GM21526 (cell line): Measurements from ENCODE around the gene MSL2.
"Not testable (repeated sequence)": the region's sequence is repeated elsewhere in the genome, so short reads cannot be mapped to it uniquely, and the experiment has no call there.

Experiments
- ATAC-seq: cut with Tn5 transposase; IDR thresholded peaks from one replicate; pipeline ENCODE4 v1.9.1; 2021; ENCODE audit warnings: moderate library complexity; ENCODE audit not compliant: unreplicated experiment, low FRiP score

The MSL2 gene

GRCh38 chr3:136149667-136150066 lies 46.5 kb downstream of the MSL2 start:
- ATAC-seq, result no peak

DNA sequence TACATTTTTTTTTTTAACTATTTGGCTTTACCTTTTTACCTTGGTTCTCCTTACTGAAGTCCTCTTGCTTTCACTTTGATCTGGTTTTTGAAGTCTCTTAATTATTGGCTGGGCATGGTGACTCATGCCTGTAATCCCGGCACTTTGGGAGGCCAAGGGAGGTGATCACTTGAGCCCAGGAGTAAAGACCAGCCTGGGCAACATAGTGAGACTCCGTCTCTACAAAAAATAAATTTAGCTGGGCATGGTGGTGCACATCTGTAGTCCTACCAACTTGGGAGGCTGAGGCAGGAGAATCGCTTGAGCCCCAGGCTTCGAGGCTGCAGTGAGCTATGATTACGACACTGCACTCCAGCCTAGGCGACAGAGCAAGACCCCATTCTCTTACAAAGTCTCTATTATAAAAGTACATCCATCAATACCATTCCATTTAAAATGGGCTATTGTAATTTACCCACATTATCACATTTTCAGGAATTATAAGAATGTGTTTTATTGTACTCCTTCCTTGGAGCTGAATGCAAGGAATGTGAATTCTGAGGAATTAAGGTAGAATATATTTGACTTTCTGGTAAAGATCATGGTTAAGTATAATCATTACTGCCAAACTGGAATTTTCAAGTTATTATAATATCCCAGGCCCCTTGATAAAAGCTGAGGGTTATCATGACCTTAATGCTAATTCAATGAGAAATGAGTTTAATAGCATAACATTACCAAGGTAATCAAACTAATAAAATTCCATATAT lies 49.0 kb downstream of the MSL2 start:
- no peak for ATAC-seq

DNA sequence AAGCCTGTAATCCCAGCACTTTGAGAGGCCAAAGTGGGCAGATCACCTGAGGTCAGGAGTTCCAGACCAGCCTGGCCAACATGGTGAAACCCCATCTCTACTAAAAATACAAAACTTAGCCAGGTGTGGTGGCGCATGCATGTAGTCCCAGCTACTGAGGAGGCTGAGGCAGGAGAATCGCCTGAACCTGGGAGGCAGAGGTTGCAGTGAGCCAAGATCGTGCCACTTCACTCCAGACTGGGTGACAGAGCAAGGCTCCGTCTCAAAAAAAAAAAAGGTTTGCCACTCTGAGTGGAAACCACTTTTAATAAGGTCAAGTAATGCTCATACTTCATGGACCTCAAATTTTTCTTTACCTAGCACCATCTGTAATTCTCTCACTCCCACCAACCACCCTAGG lies 51.7 kb downstream of the MSL2 start:
- ATAC-seq, result not testable (repeated sequence)

- ATAC-seq, result no peak
Measured at GRCh38 chr3:136142592-136142991, 53.5 kb downstream of the MSL2 start.

GRCh38 chr3:136141891-136142290 lies 54.2 kb downstream of the MSL2 start:
- no peak for ATAC-seq

GRCh38 chr3:136141291-136141785 lies 54.8 kb downstream of the MSL2 start:
- ATAC-seq, result no peak

DNA sequence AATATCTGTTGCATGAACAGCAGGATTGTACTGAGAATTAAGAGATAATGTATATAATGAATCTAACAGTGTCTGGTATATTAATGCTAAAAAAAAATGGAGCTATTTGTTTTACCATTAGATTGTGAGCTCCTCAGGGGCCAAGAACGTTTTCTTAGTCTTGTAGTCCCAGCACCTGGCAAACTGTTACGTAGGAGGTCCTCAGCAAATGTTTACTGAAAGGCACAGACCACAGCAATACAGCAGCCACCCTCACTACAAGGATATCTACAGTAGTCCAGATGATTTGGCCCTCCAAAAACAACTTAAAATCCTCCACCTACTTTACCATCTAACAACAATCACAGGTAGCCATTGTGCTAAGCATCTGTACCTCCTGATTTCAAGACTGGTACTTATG lies 59.7 kb downstream of the MSL2 start:
- ATAC-seq, result no peak

DNA sequence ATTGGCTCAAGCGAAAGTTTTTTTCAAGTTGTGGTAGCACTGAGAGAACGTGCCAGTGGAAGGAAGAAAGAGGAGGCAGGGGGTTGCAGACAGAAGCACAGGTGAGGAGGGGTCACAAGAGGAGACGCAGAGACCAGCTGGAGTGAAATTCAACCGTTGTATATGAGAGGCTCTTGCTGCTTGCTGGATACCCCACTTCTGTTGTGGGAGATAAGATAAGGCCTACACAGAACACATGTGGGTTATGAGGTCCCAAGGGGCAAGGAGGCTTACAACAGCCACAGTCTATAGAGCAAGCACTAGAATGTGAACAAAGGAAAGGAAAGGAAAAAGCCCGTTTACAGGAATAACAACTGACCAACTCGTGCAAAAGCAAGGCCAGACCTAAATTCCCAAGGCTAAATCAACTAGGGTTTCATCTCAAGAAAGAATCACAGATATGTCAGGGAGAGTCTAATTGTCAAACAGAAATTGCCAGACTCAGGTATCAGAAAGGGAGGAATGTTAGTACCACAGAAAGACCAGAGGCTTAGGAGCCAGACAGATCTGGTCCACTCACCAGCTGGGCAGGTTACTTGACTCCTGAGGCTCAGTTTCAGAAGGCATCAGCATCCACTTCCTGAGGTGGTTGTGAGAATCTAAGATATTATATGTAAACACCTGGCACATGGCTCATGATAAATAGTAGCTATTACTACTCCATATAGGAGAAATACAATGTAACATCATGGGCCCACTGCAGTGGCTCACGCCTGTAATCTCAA lies 60.9 kb downstream of the MSL2 start:
- ATAC-seq, result no peak

- no peak for ATAC-seq
Measured at GRCh38 chr3:136134091-136134490, 62.0 kb downstream of the MSL2 start.

DNA sequence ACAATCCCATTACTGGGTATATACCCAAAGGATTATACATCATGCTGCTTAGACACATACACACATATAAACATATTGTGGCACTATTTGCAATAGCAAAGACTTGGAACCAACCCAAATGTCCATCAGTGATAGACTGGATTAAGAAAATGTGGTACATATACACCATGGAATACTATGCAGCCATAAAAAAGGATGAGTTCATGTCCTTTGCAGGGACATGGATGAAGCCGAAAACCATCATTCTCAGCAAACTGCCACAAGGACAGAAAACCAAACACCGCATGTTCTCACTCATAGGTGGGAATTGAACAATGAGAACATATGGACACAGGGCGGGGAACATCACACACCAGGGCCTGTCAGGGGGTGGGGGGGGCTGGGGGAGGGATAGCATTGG lies 64.5 kb downstream of the MSL2 start:
- ATAC-seq, result not testable (repeated sequence)

DNA sequence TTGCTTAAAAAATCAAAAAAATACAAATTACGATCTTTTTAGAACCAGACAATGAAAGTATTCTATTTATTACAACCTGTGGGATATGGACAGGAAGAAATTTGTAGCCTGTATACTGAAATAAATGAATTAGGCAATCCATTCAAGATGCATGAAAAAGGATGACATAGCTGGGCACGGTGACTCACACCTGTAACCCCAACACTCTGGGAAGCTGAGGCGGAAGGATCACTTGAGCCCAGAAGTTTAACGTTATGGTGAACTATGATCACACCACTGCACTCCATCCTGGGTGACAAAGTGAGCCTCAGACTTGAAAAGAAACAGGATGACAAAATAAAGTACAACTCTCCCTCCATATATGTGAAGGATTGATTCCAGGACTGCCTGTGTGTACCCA lies 74.1 kb downstream of the MSL2 start:
- ATAC-seq, result no peak

- ATAC-seq, result peak; percentile 71
Measured at GRCh38 chr3:136120373-136121348, 75.5 kb downstream of the MSL2 start.

DNA sequence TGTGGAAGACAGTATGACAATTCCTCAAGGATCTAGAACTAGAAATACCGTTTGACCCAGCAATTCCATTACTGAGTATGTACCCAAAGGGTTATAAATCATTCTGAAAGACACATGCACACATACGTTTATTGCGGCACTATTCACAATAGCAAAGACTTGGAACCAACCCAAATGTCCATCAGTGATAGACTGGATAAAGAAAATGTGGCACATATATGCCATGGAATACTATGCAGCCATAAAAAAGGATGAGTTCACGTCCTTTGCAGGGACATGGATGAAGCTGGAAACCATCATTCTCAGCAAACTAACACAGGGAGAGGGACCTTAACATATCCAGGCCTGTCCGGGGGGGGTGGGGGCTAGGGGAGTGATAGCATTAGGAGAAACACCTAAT lies 76.4 kb downstream of the MSL2 start:
- ATAC-seq, result not testable (repeated sequence)

GRCh38 chr3:136119332-136119731 lies 76.8 kb downstream of the MSL2 start:
- not testable (repeated sequence) for ATAC-seq

DNA sequence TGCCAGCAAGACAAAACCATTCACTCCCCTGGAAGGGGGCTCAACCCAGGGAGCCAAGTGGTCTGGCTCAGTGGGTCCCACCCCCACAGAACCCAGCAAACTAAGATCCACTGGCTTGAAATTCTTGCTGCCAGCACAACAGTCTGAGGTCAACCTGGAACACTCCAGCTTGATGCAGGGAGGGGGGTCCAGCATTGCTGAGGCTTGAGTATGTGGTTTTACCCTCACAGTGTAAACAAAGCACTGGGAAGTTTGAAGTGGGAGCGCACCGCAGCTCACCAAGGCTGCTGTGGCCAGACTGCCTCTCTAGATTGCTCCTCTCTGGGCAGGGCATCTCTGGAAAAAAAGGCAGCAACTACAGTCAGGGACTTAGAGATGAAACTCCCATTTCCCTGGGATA lies 81.7 kb downstream of the MSL2 start:
- ATAC-seq, result no peak

GRCh38 chr3:136110481-136110880 lies 85.7 kb downstream of the MSL2 start:
- ATAC-seq, result no peak

- ATAC-seq, result peak; percentile 96
Measured at GRCh38 chr3:136109499-136109898, 86.6 kb downstream of the MSL2 start.

- ATAC-seq, result no peak
Measured at GRCh38 chr3:136106101-136106500, 90.0 kb downstream of the MSL2 start.

- ATAC-seq, result no peak
Measured at GRCh38 chr3:136105044-136105443, 91.1 kb downstream of the MSL2 start.
